Endothelial cell of umbilical vein (primary cell): ENCODE measurements around the gene CGNL1. TPM values are rescaled to one million over a fixed set of nuclear protein-coding genes. Genes with fewer than 3 reads are reported as not detected.

ENCODE experiments used
- BruUV-seq: library from RNA; stranded (reverse); fragments of 400-500 nt; replicated peaks from 2 replicates; lab custom pipeline; 2021; lab: Mats Ljungman, UMichigan
- CTCF ChIA-PET: fragments of 300-600, 350-600 bp; sonication (Branson Sonifier 250); formaldehyde crosslinking; loops from one replicate; lab custom pipeline; 2021; ENCODE audit warnings: antibody characterized with exemption, inconsistent platforms; lab: Charles Lee
- POLR2A ChIA-PET: fragments of 300-600, 350-600 bp; sonication (Branson Sonifier 250); formaldehyde crosslinking; loops from one replicate; lab custom pipeline; 2021; ENCODE audit warnings: antibody characterized with exemption, inconsistent platforms; lab: Charles Lee
- DNase-seq: peaks from one replicate; pipeline ENCODE4 v3.0.0-alpha.2; 2011; ENCODE audit warnings: low read depth, low spot score
- FAIRE-seq: peaks from 2 replicates; lab custom pipeline; 2011; peaks lifted over from hg19 to GRCh38; lab: Jason Lieb, UNC
- H2AFZ ChIP-seq: 2 replicates; pipeline ENCODE4 v1.6.0; 2012; ENCODE audit warnings: low read depth, low read length, control low read depth, inconsistent platforms
- H3K27ac ChIP-seq: 2 replicates; pipeline ENCODE4 v1.5.1; 2011; ENCODE audit warnings: low read depth, mild to moderate bottlenecking, control low read depth, low read length, moderate library complexity; ENCODE audit not compliant: insufficient read depth
- H3K27me3 ChIP-seq, 2 experiments: 2 replicates each; pipeline versions ENCODE4 v1.6.0 to v1.6.1; 2011; ENCODE audit warnings: low read length in 2 of 2, mixed read lengths in 1 of 2; ENCODE audit not compliant: control insufficient read depth in 2 of 2, insufficient read depth in 2 of 2
- H3K36me3 ChIP-seq, 2 experiments: 2 replicates in 1 of 2; 3 replicates in 1 of 2; pipeline ENCODE4 v1.5.1; 2011; ENCODE audit warnings: low read length in 2 of 2, mild to moderate bottlenecking in 1 of 2, moderate library complexity in 1 of 2; ENCODE audit not compliant: control insufficient read depth in 2 of 2, insufficient read depth in 2 of 2; ENCODE audit errors: extremely low read depth in 1 of 2
- H3K4me1 ChIP-seq: 3 replicates; pipeline ENCODE4 v1.5.1; 2011; ENCODE audit warnings: mild to moderate bottlenecking, low read length; ENCODE audit not compliant: control insufficient read depth, insufficient read depth; ENCODE audit errors: extremely low read depth
- H3K4me2 ChIP-seq: 2 replicates; pipeline ENCODE4 v1.6.1; 2011; ENCODE audit warnings: low read length, control low read depth, mixed read lengths; ENCODE audit not compliant: insufficient read depth
- H3K4me3 ChIP-seq, 3 experiments: fragments of 200-600 bp in 1 of 3; sonication (generic), shearing (Covaris generic) in 1 of 3; replicated peaks in 1 of 3; 2 replicates each; pipeline ENCODE4 v1.5.1; 2011 to 2016; ENCODE audit warnings: control low read depth in 3 of 3, low read length in 3 of 3, mild to moderate bottlenecking in 2 of 3, inconsistent platforms in 1 of 3, low read depth in 1 of 3, moderate library complexity in 1 of 3; ENCODE audit not compliant: insufficient read depth in 1 of 3
- H3K79me2 ChIP-seq: 2 replicates; pipeline ENCODE4 v1.6.0; 2012; ENCODE audit warnings: low read length, inconsistent platforms; ENCODE audit not compliant: control insufficient read depth, insufficient read depth
- H3K9ac ChIP-seq: replicated peaks from 2 replicates; pipeline ENCODE3; 2011; ENCODE audit warnings: low read length, control low read depth; ENCODE audit not compliant: insufficient read depth; ENCODE audit errors: extremely low read depth
- H3K9me1 ChIP-seq: replicated peaks from 3 replicates; pipeline ENCODE4 v1.6.0; 2011; ENCODE audit warnings: mild to moderate bottlenecking, low read length; ENCODE audit not compliant: control insufficient read depth, insufficient read depth; ENCODE audit errors: extremely low read depth
- H3K9me3 ChIP-seq: replicated peaks from 2 replicates; pipeline ENCODE4 v1.5.1; 2012; ENCODE audit warnings: low read length, inconsistent platforms; ENCODE audit not compliant: control insufficient read depth, insufficient read depth
- H4K20me1 ChIP-seq: replicated peaks from 2 replicates; pipeline ENCODE3; 2011; ENCODE audit warnings: mild to moderate bottlenecking, low read length; ENCODE audit not compliant: control insufficient read depth, insufficient read depth; ENCODE audit errors: extremely low read depth
- EZH2 ChIP-seq: IDR thresholded peaks from 2 replicates; pipeline ENCODE4 v1.6.1; 2012; ENCODE audit warnings: borderline replicate concordance, low read depth, mild to moderate bottlenecking, moderate library complexity, low read length, inconsistent platforms; ENCODE audit not compliant: severe bottlenecking
- FOS ChIP-seq: IDR thresholded peaks from 2 replicates; pipeline ENCODE4 v1.6.1; 2011; ENCODE audit warnings: mild to moderate bottlenecking, low read length, moderate library complexity, borderline replicate concordance; ENCODE audit not compliant: insufficient read depth
- GATA2 ChIP-seq: IDR thresholded peaks from 2 replicates; pipeline ENCODE4 v1.7.0; 2011; ENCODE audit warnings: low read depth, mild to moderate bottlenecking, moderate library complexity, mixed read lengths, low read length; ENCODE audit not compliant: insufficient read length, insufficient read depth
- JUN ChIP-seq: IDR thresholded peaks from 2 replicates; pipeline ENCODE4 v1.6.1; 2011; ENCODE audit warnings: borderline replicate concordance, low read depth; ENCODE audit not compliant: insufficient read length, insufficient read depth
- MYC ChIP-seq: IDR thresholded peaks from one replicate; pipeline ENCODE4 v1.6.1; 2011; ENCODE audit warnings: mild to moderate bottlenecking, low read depth, low read length
- POLR2A ChIP-seq: IDR thresholded peaks from 2 replicates; pipeline ENCODE4 v1.6.1; 2012; ENCODE audit warnings: low read depth, mild to moderate bottlenecking, control low read depth, low read length
- POLR2AphosphoS5 ChIP-seq: IDR thresholded peaks from 2 replicates; pipeline ENCODE4 v1.6.1; 2012; ENCODE audit warnings: low read depth, mild to moderate bottlenecking, control low read depth, low read length, moderate library complexity; ENCODE audit not compliant: insufficient read depth
- dilution Hi-C: fragments of 300-500 bp; cut with MboI; formaldehyde crosslinking; loops from one replicate; pipeline ENCODE4 v1.15.0; 2019; ENCODE audit warnings: low sequenced_read_pairs; ENCODE audit not compliant: extremely low pct_ligation_motif_present
- intact Hi-C: fragments of 100-400 bp; cut with micrococcal nuclease; formaldehyde crosslinking; loops from one replicate; pipeline ENCODE4 v1.10.0; 2022
- polyA plus RNA-seq, 4 experiments: library from polyadenylated mRNA; depleted of rRNA in 3 of 4; stranded (reverse) in 3 of 4; unstranded in 1 of 4; fragments of >200 nt; gene quantifications; 2 replicates each; pipeline versions ENCODE4 v1.2.1 to v1.2.3, GENCODE V29; 2011 to 2012; ENCODE audit warnings: missing spikeins in 1 of 4
- total RNA-seq: library from RNA; stranded (reverse); gene quantifications from 2 replicates; pipeline ENCODE4 v1.2.3, GENCODE V29; 2021
- TF ChIP-seq, protein P1 (sequence below): IDR thresholded peaks from 2 replicates; pipeline ENCODE4 v1.6.1; 2011; ENCODE audit not compliant: insufficient read depth, insufficient read length
- TF ChIP-seq, protein P2 (sequence below), 2 donors: IDR thresholded peaks; 1 replicate in 1 of 2; 2 replicates in 1 of 2; pipeline ENCODE4 v1.5.1; 2011; ENCODE audit warnings: low read length in 2 of 2, mild to moderate bottlenecking in 2 of 2, moderate library complexity in 2 of 2, control low read depth in 1 of 2, inconsistent platforms in 1 of 2, low read depth in 1 of 2; ENCODE audit not compliant: insufficient read depth in 1 of 2; ENCODE audit errors: extremely low read depth in 1 of 2

Gene CGNL1
- total and polyA plus RNA-seq, 2 donors (not counting 3 experiments of a cell fraction or from before 2014, with no cell fraction given), result 6.9 to 27.1 TPM

DNA sequence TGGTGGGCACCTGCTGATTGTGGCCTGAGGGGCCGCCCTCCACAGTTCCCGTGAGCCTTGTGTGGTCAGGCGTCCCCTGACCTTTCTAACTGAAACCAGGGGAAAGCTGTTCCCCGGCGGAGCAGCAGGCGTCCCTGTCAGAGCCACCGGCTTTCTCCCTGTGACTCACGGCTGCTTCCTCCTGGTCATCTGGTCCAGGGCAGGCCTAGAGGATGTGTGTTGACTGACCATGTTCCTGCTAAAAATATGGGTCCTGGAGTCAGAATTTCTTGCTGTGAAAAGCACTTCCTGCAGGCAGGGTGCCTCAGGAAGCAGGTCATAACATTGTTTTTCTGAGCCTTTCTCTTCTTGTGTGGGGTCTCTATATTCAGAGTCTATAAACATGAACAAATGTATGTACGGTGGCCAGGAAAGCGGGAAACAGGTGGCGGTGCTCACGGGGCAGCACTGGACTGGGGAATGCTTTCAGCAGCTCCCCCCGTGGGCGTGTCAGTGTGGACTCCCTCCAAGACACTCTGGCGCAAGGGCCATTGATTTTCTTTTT, 38.4 kb upstream of the CGNL1 start:
- Histone ChIP-seq H3K4me3 (no peak overlapping the region), H3K9ac (peak overlapping the region; percentile 48), H3K27me3 (no peaks in the 10 kb centered on the region), H3K4me1 (peaks cover 63% of the 10 kb centered on the region), H3K9me1 (no peaks in the 10 kb centered on the region), H4K20me1 (no peaks in the 10 kb centered on the region), H3K27ac (peak overlapping the region; percentile 88), H3K4me2 (peak overlapping the region; percentile 18), H2AFZ (peak overlapping the region; percentile 46), H3K9me3 (no peaks in the 10 kb centered on the region), H3K36me3 (no peaks in the 10 kb centered on the region), H3K79me2 (no peaks in the 10 kb centered on the region)
- POLR2A ChIA-PET, result interaction anchor here (0.8 kb wide), 1 partner anchor 216 kb away, joined by 3 read pairs; no protein-coding TSS in a partner anchor
- TF ChIP-seq, protein P1, sequence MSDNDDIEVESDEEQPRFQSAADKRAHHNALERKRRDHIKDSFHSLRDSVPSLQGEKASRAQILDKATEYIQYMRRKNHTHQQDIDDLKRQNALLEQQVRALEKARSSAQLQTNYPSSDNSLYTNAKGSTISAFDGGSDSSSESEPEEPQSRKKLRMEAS, result peak; percentile 2
- TF ChIP-seq MYC, result no peak
- no peak for TF ChIP-seq EZH2
- peak; percentile 78 for TF ChIP-seq JUN
- TF ChIP-seq, protein P2, sequence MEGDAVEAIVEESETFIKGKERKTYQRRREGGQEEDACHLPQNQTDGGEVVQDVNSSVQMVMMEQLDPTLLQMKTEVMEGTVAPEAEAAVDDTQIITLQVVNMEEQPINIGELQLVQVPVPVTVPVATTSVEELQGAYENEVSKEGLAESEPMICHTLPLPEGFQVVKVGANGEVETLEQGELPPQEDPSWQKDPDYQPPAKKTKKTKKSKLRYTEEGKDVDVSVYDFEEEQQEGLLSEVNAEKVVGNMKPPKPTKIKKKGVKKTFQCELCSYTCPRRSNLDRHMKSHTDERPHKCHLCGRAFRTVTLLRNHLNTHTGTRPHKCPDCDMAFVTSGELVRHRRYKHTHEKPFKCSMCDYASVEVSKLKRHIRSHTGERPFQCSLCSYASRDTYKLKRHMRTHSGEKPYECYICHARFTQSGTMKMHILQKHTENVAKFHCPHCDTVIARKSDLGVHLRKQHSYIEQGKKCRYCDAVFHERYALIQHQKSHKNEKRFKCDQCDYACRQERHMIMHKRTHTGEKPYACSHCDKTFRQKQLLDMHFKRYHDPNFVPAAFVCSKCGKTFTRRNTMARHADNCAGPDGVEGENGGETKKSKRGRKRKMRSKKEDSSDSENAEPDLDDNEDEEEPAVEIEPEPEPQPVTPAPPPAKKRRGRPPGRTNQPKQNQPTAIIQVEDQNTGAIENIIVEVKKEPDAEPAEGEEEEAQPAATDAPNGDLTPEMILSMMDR (IDR thresholded peaks at IDR 0.05; ENCODE audit: extremely low read depth in 1 of 2, insufficient read depth in 1 of 2, low read depth in 1 of 2, low read length in 2 of 2), result peak; percentile 28 to 60
- TF ChIP-seq POLR2A, result peak; percentile 63
- TF ChIP-seq GATA2, result peak; percentile 39
- peak; percentile 81 for TF ChIP-seq POLR2AphosphoS5
- peak; percentile 93 for TF ChIP-seq FOS
- intact Hi-C loops, result loop anchor here (1.0 to 10.0 kb wide), 7 partner anchors 16 to 842 kb away; partner anchors contain the start of gene TCF12
- DNase-seq (peak; percentile 99), FAIRE-seq (peak; percentile 97)
- dilution Hi-C loops, result loop anchor here (25.0 kb wide), 1 partner anchor 199 kb away; no protein-coding TSS in a partner anchor
- CTCF ChIA-PET, result interaction anchor here (0.6 to 13.5 kb wide), 18 partner anchors 9 to 846 kb away, joined by 3 to 680 read pairs (median 4); no protein-coding TSS in a partner anchor
- no TSS peak for BruUV-seq
